MCF 10A (cell line): ENCODE data around the gene IFFO2. TPM values are rescaled to one million over a fixed set of nuclear protein-coding genes. Genes with fewer than 3 reads are reported as not detected.

Source experiments
- BruUV-seq: library from RNA; stranded (reverse); fragments of 400-500 nt; replicated peaks from 2 replicates; lab custom pipeline; 2021; lab: Mats Ljungman, UMichigan
- CTCF ChIA-PET: fragments of 300-600 bp; sonication (Branson Sonifier 250); formaldehyde crosslinking; extraction: SDS; loops from one replicate; lab custom pipeline; 2021; ENCODE audit warnings: antibody characterized with exemption, inconsistent platforms; lab: Yijun Ruan, JAX
- POLR2A ChIA-PET: fragments of 300-600, 350-650 bp; sonication (Branson Sonifier 250); formaldehyde crosslinking; extraction: SDS; loops from one replicate; lab custom pipeline; 2020; ENCODE audit warnings: antibody characterized with exemption, inconsistent platforms; lab: Yijun Ruan, JAX
- DNase-seq: peaks from one replicate; pipeline ENCODE4 v3.0.0-alpha.2; 2018; ENCODE audit not compliant: unreplicated experiment
- H3K27ac Mint-ChIP-seq: one replicate; pipeline ENCODE4 v1.8.0; 2022; ENCODE audit warnings: mild to moderate bottlenecking, low read depth, mixed read lengths; ENCODE audit not compliant: unreplicated experiment
- H3K27me3 Mint-ChIP-seq: one replicate; pipeline ENCODE4 v1.8.0; 2022; ENCODE audit warnings: mixed read lengths; ENCODE audit not compliant: insufficient read depth, unreplicated experiment
- H3K36me3 Mint-ChIP-seq: one replicate; pipeline ENCODE4 v1.8.0; 2022; ENCODE audit warnings: mild to moderate bottlenecking, moderate library complexity, mixed read lengths; ENCODE audit not compliant: insufficient read depth, unreplicated experiment
- H3K4me1 Mint-ChIP-seq: one replicate; pipeline ENCODE4 v1.8.0; 2022; ENCODE audit warnings: mixed read lengths; ENCODE audit not compliant: insufficient read depth, unreplicated experiment
- H3K4me3 Mint-ChIP-seq: one replicate; pipeline ENCODE4 v1.8.0; 2022; ENCODE audit warnings: mild to moderate bottlenecking, moderate library complexity, mixed read lengths; ENCODE audit not compliant: unreplicated experiment
- H3K9me3 Mint-ChIP-seq: one replicate; pipeline ENCODE4 v1.8.0; 2022; ENCODE audit warnings: mixed read lengths; ENCODE audit not compliant: unreplicated experiment
- CTCF ChIP-seq: fragments of 200-600 bp; IDR thresholded peaks from one replicate; pipeline ENCODE4 v1.8.0; 2022; ENCODE audit warnings: antibody characterized with exemption, mild to moderate bottlenecking; ENCODE audit not compliant: unreplicated experiment
- intact Hi-C: fragments of 100-400 bp; cut with micrococcal nuclease; formaldehyde crosslinking; loops from 2 replicates; pipeline ENCODE4 v1.14.1; 2022
- total RNA-seq: library from RNA; stranded (reverse); gene quantifications from 2 replicates; pipeline ENCODE4 v1.2.3, GENCODE V29; 2022

Gene IFFO2
- total RNA-seq, 1 experiment from 2014 or later, result 21.0 TPM

- H3K9me3 Mint-ChIP-seq, result no peaks in the 10 kb centered on the region
- DNase-seq, result no peak
- H3K27me3 Mint-ChIP-seq, result no peaks in the 10 kb centered on the region
- ChIA-PET CTCF (interaction anchor here (0.7 to 2.2 kb wide), 10 partner anchors 10 to 122 kb away, joined by 3 to 14 read pairs (median 6); no protein-coding TSS in a partner anchor), POLR2A (interaction anchor here (0.6 to 1.8 kb wide), 7 partner anchors 9 to 80 kb away, joined by 3 to 6 read pairs (median 4); partner anchors contain the start of gene ALDH4A1)
- intact Hi-C loops, result loop anchor here (5.0 kb wide), 1 partner anchor 124 kb away; no protein-coding TSS in a partner anchor
- TF ChIP-seq CTCF, result no peak
- H3K36me3 Mint-ChIP-seq, result no peaks in the 10 kb centered on the region
- no peaks in the 10 kb centered on the region for H3K4me1 Mint-ChIP-seq
- no peak overlapping the region for H3K27ac Mint-ChIP-seq
- H3K4me3 Mint-ChIP-seq, result no peak overlapping the region
- BruUV-seq, result no TSS peak
Measured at GRCh38 chr1:18973446-18973955, 17.0 kb upstream of the IFFO2 start.

DNA sequence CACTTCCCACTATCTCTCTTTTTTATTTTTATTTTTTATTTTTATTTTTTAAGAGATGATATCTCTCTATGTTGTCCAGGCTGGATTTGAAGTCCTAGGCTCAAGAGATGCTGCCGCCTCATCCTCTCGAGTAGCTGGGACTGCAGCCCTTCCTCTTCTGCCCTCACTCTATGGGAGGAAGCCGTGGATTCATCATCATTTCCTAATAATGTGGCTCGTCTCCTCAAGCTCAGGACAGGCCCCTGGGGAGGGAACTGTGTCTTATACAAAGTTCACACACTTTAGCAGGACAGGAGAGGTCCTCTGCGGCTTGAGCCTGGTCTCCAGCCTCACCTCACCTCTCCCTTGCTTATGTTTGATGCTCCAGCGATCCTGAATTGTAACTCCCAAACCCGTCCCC is 16.5 kb upstream of the IFFO2 start:
- ChIA-PET POLR2A (interaction anchor here (0.6 to 2.2 kb wide), 13 partner anchors 9 to 123 kb away, joined by 3 to 7 read pairs (median 4); partner anchors contain the start of gene ALDH4A1), CTCF (interaction anchor here (0.7 to 2.2 kb wide), 14 partner anchors 10 to 123 kb away, joined by 3 to 14 read pairs (median 5); no protein-coding TSS in a partner anchor)
- no peaks in the 10 kb centered on the region for H3K9me3 Mint-ChIP-seq
- no peaks in the 10 kb centered on the region for H3K27me3 Mint-ChIP-seq
- H3K4me1 Mint-ChIP-seq, result no peaks in the 10 kb centered on the region
- TF ChIP-seq CTCF, result no peak
- DNase-seq, result no peak
- no peak overlapping the region for H3K4me3 Mint-ChIP-seq
- intact Hi-C loops, result loop anchor here (5.0 kb wide), 1 partner anchor 124 kb away; no protein-coding TSS in a partner anchor
- no TSS peak for BruUV-seq
- H3K27ac Mint-ChIP-seq, result no peak overlapping the region
- H3K36me3 Mint-ChIP-seq, result no peaks in the 10 kb centered on the region

- Mint-ChIP-seq H3K36me3 (no peaks in the 10 kb centered on the region), H3K27me3 (no peaks in the 10 kb centered on the region), H3K4me3 (no peak overlapping the region), H3K4me1 (no peaks in the 10 kb centered on the region), H3K27ac (no peak overlapping the region), H3K9me3 (no peaks in the 10 kb centered on the region)
- ChIA-PET POLR2A (interaction anchor here (0.7 to 2.2 kb wide), 13 partner anchors 10 to 124 kb away, joined by 3 to 7 read pairs (median 4); partner anchors contain the start of gene ALDH4A1), CTCF (interaction anchor here (0.6 to 2.2 kb wide), 17 partner anchors 9 to 123 kb away, joined by 3 to 14 read pairs (median 5); no protein-coding TSS in a partner anchor)
- no TSS peak for BruUV-seq
- intact Hi-C loops, result loop anchor here (5.0 kb wide), 1 partner anchor 125 kb away; no protein-coding TSS in a partner anchor
- peak; percentile 30 for TF ChIP-seq CTCF
- DNase-seq, result peak; percentile 51
Measured at GRCh38 chr1:18972531-18972930, 16.1 kb upstream of the IFFO2 start.

- BruUV-seq, result no TSS peak
- CTCF ChIA-PET, result interaction anchor here (0.6 to 1.0 kb wide), 2 partner anchors 125 to 1235 kb away, joined by 3 to 4 read pairs; no protein-coding TSS in a partner anchor
- POLR2A ChIA-PET, result interaction anchor here (0.6 to 2.2 kb wide), 8 partner anchors 9 to 260 kb away, joined by 3 to 6 read pairs (median 4); partner anchors contain the start of gene IFFO2
- H3K4me1 Mint-ChIP-seq, result peaks cover 5% of the 10 kb centered on the region
- intact Hi-C loops, result loop anchor here (5.0 kb wide), 1 partner anchor 127 kb away; no protein-coding TSS in a partner anchor
- no peaks in the 10 kb centered on the region for H3K27me3 Mint-ChIP-seq
- no peak overlapping the region for H3K4me3 Mint-ChIP-seq
- no peak for TF ChIP-seq CTCF
- peak; percentile 29 for DNase-seq
- H3K9me3 Mint-ChIP-seq, result no peaks in the 10 kb centered on the region
- H3K27ac Mint-ChIP-seq, result no peak overlapping the region
- no peaks in the 10 kb centered on the region for H3K36me3 Mint-ChIP-seq
Measured at GRCh38 chr1:18970762-18971161, 14.3 kb upstream of the IFFO2 start.
